HEK293 (cell line): ENCODE data around the gene NYAP2.

Experiments used
- ATF2 ChIP-seq: fragments of 450-650 bp; formaldehyde crosslinking; IDR thresholded peaks from 2 replicates; pipeline ENCODE4 v1.5.1; 2016; ENCODE audit warnings: missing biosample characterization, missing genetic modification characterization, low read depth
- CTCF ChIP-seq: fragments of 450-650 bp; formaldehyde crosslinking; IDR thresholded peaks from 2 replicates; pipeline ENCODE4 v1.5.1; 2016; ENCODE audit warnings: missing biosample characterization, missing genetic modification characterization
- FEZF1 ChIP-seq: fragments of 450-650 bp; formaldehyde crosslinking; IDR thresholded peaks from 2 replicates; pipeline ENCODE4 v1.5.1; 2016; ENCODE audit warnings: missing biosample characterization, missing genetic modification characterization
- KLF1 ChIP-seq: fragments of 450-650 bp; formaldehyde crosslinking; IDR thresholded peaks from 2 replicates; pipeline ENCODE4 v1.5.1; 2016; ENCODE audit warnings: missing biosample characterization, missing genetic modification characterization
- REST ChIP-seq: fragments of 450-650 bp; formaldehyde crosslinking; IDR thresholded peaks from 2 replicates; pipeline ENCODE4 v1.5.1; 2016; ENCODE audit warnings: missing biosample characterization, missing genetic modification characterization
- ZNF121 ChIP-seq: fragments of 450-650 bp; formaldehyde crosslinking; IDR thresholded peaks from 2 replicates; pipeline ENCODE4 v1.5.1; 2016; ENCODE audit warnings: missing biosample characterization, missing genetic modification characterization
- ZNF174 ChIP-seq: fragments of 450-650 bp; formaldehyde crosslinking; IDR thresholded peaks from 2 replicates; pipeline ENCODE4 v1.5.0; 2017; ENCODE audit warnings: missing biosample characterization, mild to moderate bottlenecking, missing genetic modification characterization
- ZNF24 ChIP-seq: fragments of 450-650 bp; formaldehyde crosslinking; IDR thresholded peaks from 2 replicates; pipeline ENCODE4 v1.5.1; 2016; ENCODE audit warnings: missing biosample characterization, missing genetic modification characterization
- ZNF394 ChIP-seq: fragments of 450-650 bp; formaldehyde crosslinking; IDR thresholded peaks from 2 replicates; pipeline ENCODE4 v1.5.1; 2016; ENCODE audit warnings: missing biosample characterization, missing genetic modification characterization, mild to moderate bottlenecking, moderate library complexity, borderline replicate concordance
- ZNF426 ChIP-seq: fragments of 450-650 bp; formaldehyde crosslinking; IDR thresholded peaks from 2 replicates; pipeline ENCODE4 v1.5.1; 2017; ENCODE audit warnings: missing biosample characterization, missing genetic modification characterization, mild to moderate bottlenecking, inconsistent platforms, moderate library complexity
- ZNF658 ChIP-seq: fragments of 450-650 bp; formaldehyde crosslinking; IDR thresholded peaks from 2 replicates; pipeline ENCODE4; 2016; ENCODE audit warnings: missing biosample characterization, missing genetic modification characterization
- ZNF768 ChIP-seq: fragments of 450-650 bp; formaldehyde crosslinking; IDR thresholded peaks from 2 replicates; pipeline ENCODE4 v1.5.1; 2018; ENCODE audit warnings: missing biosample characterization, mild to moderate bottlenecking, missing genetic modification characterization
- ZSCAN30 ChIP-seq: fragments of 450-650 bp; IDR thresholded peaks from 2 replicates; pipeline ENCODE4 v1.5.1; 2018; ENCODE audit warnings: missing biosample characterization, mild to moderate bottlenecking, missing genetic modification characterization, moderate library complexity
- TF ChIP-seq, protein P1 (sequence below): IDR thresholded peaks from 2 replicates; pipeline ENCODE4 v1.6.1; 2011; ENCODE audit warnings: mild to moderate bottlenecking, low read depth, low read length, borderline replicate concordance

- no peak for TF ChIP-seq ZNF426 (tag by site-specific recombination)
- TF ChIP-seq ZNF24: no peak
- no peak for TF ChIP-seq KLF1 (tag by site-specific recombination)
- no peak for TF ChIP-seq ZNF394 (tag by site-specific recombination)
- no peak for TF ChIP-seq ZNF768 (tag by site-specific recombination)
- no peak for TF ChIP-seq CTCF (tag by site-specific recombination)
- TF ChIP-seq ZSCAN30 (tag by site-specific recombination): no peak
- TF ChIP-seq REST (tag by site-specific recombination): no peak
- TF ChIP-seq ZNF658 (tag by site-specific recombination): no peak
- TF ChIP-seq FEZF1 (tag by site-specific recombination): no peak
- TF ChIP-seq ATF2: no peak
- TF ChIP-seq, protein P1, sequence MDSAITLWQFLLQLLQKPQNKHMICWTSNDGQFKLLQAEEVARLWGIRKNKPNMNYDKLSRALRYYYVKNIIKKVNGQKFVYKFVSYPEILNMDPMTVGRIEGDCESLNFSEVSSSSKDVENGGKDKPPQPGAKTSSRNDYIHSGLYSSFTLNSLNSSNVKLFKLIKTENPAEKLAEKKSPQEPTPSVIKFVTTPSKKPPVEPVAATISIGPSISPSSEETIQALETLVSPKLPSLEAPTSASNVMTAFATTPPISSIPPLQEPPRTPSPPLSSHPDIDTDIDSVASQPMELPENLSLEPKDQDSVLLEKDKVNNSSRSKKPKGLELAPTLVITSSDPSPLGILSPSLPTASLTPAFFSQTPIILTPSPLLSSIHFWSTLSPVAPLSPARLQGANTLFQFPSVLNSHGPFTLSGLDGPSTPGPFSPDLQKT: no peak
- TF ChIP-seq ZNF121 (tag by site-specific recombination): no peak
- TF ChIP-seq ZNF174 (tag by site-specific recombination): no peak
Observed at GRCh38 chr2:225532096-225532495, 132.6 kb downstream of the NYAP2 start.
